Panc1 (cell line): ENCODE data around the gene FDXR.

Source experiments
- CTCF ChIP-seq: fragments of 450-650 bp; IDR thresholded peaks from 2 replicates; pipeline ENCODE4 v1.5.1; 2017; ENCODE audit warnings: mild to moderate bottlenecking
- POLR2AphosphoS5 ChIP-seq: IDR thresholded peaks from 2 replicates; pipeline ENCODE4 v1.6.1; 2012; ENCODE audit warnings: mild to moderate bottlenecking, low read depth, low read length, moderate library complexity

GRCh38 chr17:74824961-74825627 is 47.7 kb downstream of the FDXR start:
- TF ChIP-seq CTCF (no peak), POLR2AphosphoS5 (no peak)
